CD14-positive monocyte (primary cell): ENCODE measurements around the gene PDLIM7. TPM values are rescaled to one million over a fixed set of nuclear protein-coding genes. Genes with fewer than 3 reads are reported as not detected.

Experiments used
- DNase-seq, 3 donors: peaks; one replicate each; pipeline ENCODE4 v3.0.0-alpha.2; 2011 to 2022
- H2AFZ ChIP-seq: 2 replicates; pipeline ENCODE4 v1.6.0; 2012; ENCODE audit warnings: mild to moderate bottlenecking, low read depth, low read length, inconsistent platforms; ENCODE audit not compliant: insufficient read depth, poor library complexity, severe bottlenecking
- H3K27ac ChIP-seq, 2 donors: 1 replicate in 1 of 2; 2 replicates in 1 of 2; pipeline ENCODE4 v1.5.1; 2012 to 2013; ENCODE audit warnings: low read length in 2 of 2, control low read depth in 1 of 2, inconsistent platforms in 1 of 2, low read depth in 1 of 2, mild to moderate bottlenecking in 1 of 2
- H3K27me3 ChIP-seq, 2 donors: one replicate each; pipeline versions ENCODE4 v1.6.0 to v1.6.1; 2011 to 2013; ENCODE audit warnings: low read length in 2 of 2; ENCODE audit not compliant: control insufficient read depth in 2 of 2, insufficient read depth in 2 of 2
- H3K36me3 ChIP-seq, 2 donors: replicated peaks in 1 of 2; 1 replicate in 1 of 2; 2 replicates in 1 of 2; pipeline versions ENCODE4 v1.5.1 to v1.6.1; 2012 to 2013; ENCODE audit warnings: low read length in 2 of 2, control low read depth in 1 of 2, inconsistent platforms in 1 of 2, mild to moderate bottlenecking in 1 of 2; ENCODE audit not compliant: insufficient read depth in 2 of 2, control insufficient read depth in 1 of 2
- H3K4me1 ChIP-seq, 2 donors: 1 replicate in 1 of 2; 2 replicates in 1 of 2; pipeline versions ENCODE4 v1.5.1 to v1.6.1; 2012 to 2013; ENCODE audit warnings: low read length in 2 of 2, control low read depth in 1 of 2, inconsistent platforms in 1 of 2, mild to moderate bottlenecking in 1 of 2, moderate library complexity in 1 of 2; ENCODE audit not compliant: insufficient read depth in 2 of 2, control insufficient read depth in 1 of 2
- H3K4me2 ChIP-seq: replicated peaks from 2 replicates; pipeline ENCODE3; 2012; ENCODE audit warnings: low read length, moderate library complexity, mild to moderate bottlenecking; ENCODE audit not compliant: poor library complexity, severe bottlenecking; ENCODE audit errors: extremely low read depth
- H3K4me3 ChIP-seq, 3 experiments: fragments of 200-600 bp in 1 of 3; sonication (generic) in 1 of 3; replicated peaks in 1 of 3; 1 replicate in 2 of 3; 2 replicates in 1 of 3; pipeline ENCODE4 v1.5.1; 2011 to 2013; ENCODE audit warnings: low read length in 3 of 3, mild to moderate bottlenecking in 3 of 3, control low read depth in 2 of 3, low read depth in 2 of 3, inconsistent platforms in 1 of 3, moderate library complexity in 1 of 3
- H3K79me2 ChIP-seq: 2 replicates; pipeline ENCODE4 v1.6.0; 2012; ENCODE audit warnings: mild to moderate bottlenecking, control low read depth, inconsistent platforms, low read length, moderate library complexity; ENCODE audit not compliant: insufficient read depth
- H3K9ac ChIP-seq: 2 replicates; pipeline ENCODE4 v1.6.0; 2017; ENCODE audit warnings: low read length, mild to moderate bottlenecking; ENCODE audit not compliant: insufficient read depth, poor library complexity, severe bottlenecking
- H3K9me3 ChIP-seq, 2 donors: replicated peaks in 1 of 2; 1 replicate in 1 of 2; 2 replicates in 1 of 2; pipeline versions ENCODE4 v1.5.1 to v1.6.1; 2012 to 2013; ENCODE audit warnings: low read length in 2 of 2, control low read depth in 1 of 2; ENCODE audit not compliant: control insufficient read depth in 1 of 2, insufficient read depth in 1 of 2
- H4K20me1 ChIP-seq: 2 replicates; pipeline ENCODE4 v1.6.0; 2012; ENCODE audit warnings: mild to moderate bottlenecking, low read length, control low read depth, moderate library complexity; ENCODE audit not compliant: insufficient read depth
- H3K27ac Mint-ChIP-seq, 7 donors: one replicate each; pipeline ENCODE4 v1.8.0; 2020; ENCODE audit warnings: mild to moderate bottlenecking in 7 of 7, mixed read lengths in 7 of 7, moderate library complexity in 6 of 7, inconsistent platforms in 2 of 7
- H3K27me3 Mint-ChIP-seq, 3 donors: one replicate each; pipeline ENCODE4 v1.8.0; 2021 to 2022; ENCODE audit warnings: low read depth in 3 of 3, mild to moderate bottlenecking in 3 of 3, mixed read lengths in 3 of 3, moderate library complexity in 3 of 3, inconsistent platforms in 1 of 3
- H3K36me3 Mint-ChIP-seq, 2 donors: one replicate each; pipeline ENCODE4 v1.8.0; 2020; ENCODE audit warnings: mixed read lengths in 2 of 2, inconsistent platforms in 1 of 2, mild to moderate bottlenecking in 1 of 2
- H3K4me1 Mint-ChIP-seq: one replicate; pipeline ENCODE4 v1.8.0; 2020; ENCODE audit warnings: mild to moderate bottlenecking, mixed read lengths
- H3K4me3 Mint-ChIP-seq, 2 donors: one replicate each; pipeline ENCODE4 v1.8.0; 2020; ENCODE audit warnings: mild to moderate bottlenecking in 2 of 2, mixed read lengths in 2 of 2, moderate library complexity in 1 of 2
- H3K9me3 Mint-ChIP-seq, 7 donors: one replicate each; pipeline ENCODE4 v1.8.0; 2020 to 2022; ENCODE audit warnings: mixed read lengths in 7 of 7, mild to moderate bottlenecking in 6 of 7, moderate library complexity in 6 of 7, inconsistent platforms in 2 of 7
- CTCF ChIP-seq: fragments of 200-600 bp; IDR thresholded peaks from one replicate; pipeline ENCODE4 v1.8.0; 2022; ENCODE audit warnings: antibody characterized with exemption, mild to moderate bottlenecking
- WGBS: methylation state at CpG from one replicate; pipeline ENCODE4 v1.1.5; 2013; ENCODE audit warnings: missing lambda C conversion rate; ENCODE audit not compliant: insufficient coverage; 5-methylcytosine and 5-hydroxymethylcytosine counted together
- intact Hi-C, 2 donors: fragments of 100-400 bp; cut with micrococcal nuclease; formaldehyde crosslinking; loops; one replicate each; pipeline versions ENCODE4 v1.15.0 to v1.15.1; 2023
- polyA plus RNA-seq, 3 donors: library from polyadenylated mRNA; depleted of rRNA in 1 of 3; unstranded in 2 of 3; stranded (reverse) in 1 of 3; fragments of 300-500 nt in 2 of 3; fragments of >200 nt in 1 of 3; fragmentation: Illumina TruSeq in 2 of 3; gene quantifications; 1 replicate in 2 of 3; 2 replicates in 1 of 3; pipeline ENCODE4 v1.2.3, GENCODE V29; 2012 to 2021

PDLIM7 gene
- polyA plus RNA-seq, 3 donors: 21.6 to 126 (median 27.2) TPM

- Histone ChIP-seq H2AFZ (no peak overlapping the region), H3K4me1 (peaks cover 38 to 57% of the 10 kb centered on the region in 2 donors), H3K36me3 (peaks cover 35% of the 10 kb centered on the region in 2 donors), H3K9me3 (no peaks in the 10 kb centered on the region), H3K79me2 (no peaks in the 10 kb centered on the region), H3K9ac (no peak overlapping the region), H3K4me3 (peak overlapping the region in 1 of 3 experiments; percentile 73), H4K20me1 (peaks cover 75% of the 10 kb centered on the region), H3K4me2 (peak overlapping the region; percentile 86), H3K27me3 (peaks cover 0 to 27% of the 10 kb centered on the region in 2 donors), H3K27ac (no peak overlapping the region)
- H3K27me3 Mint-ChIP-seq: peaks cover 24 to 39% (median 30%) of the 10 kb centered on the region in 3 donors
- H3K4me1 Mint-ChIP-seq: peaks cover 41% of the 10 kb centered on the region
- DNase-seq: no peak
- no peak for TF ChIP-seq CTCF
- intact Hi-C loops: loop anchor here in 1 of 2 donors (2.0 kb wide), 1 partner anchor 14 kb away; no protein-coding TSS in a partner anchor
- H3K36me3 Mint-ChIP-seq: peaks cover 30 to 32% of the 10 kb centered on the region in 2 donors
- peak overlapping the region; percentile 45 to 73 for H3K4me3 Mint-ChIP-seq
- peaks cover 0 to 3% (median 0%) of the 10 kb centered on the region in 7 donors for H3K9me3 Mint-ChIP-seq
- peak overlapping the region in 6 of 7 donors; percentile 42 to 79 (median 54) for H3K27ac Mint-ChIP-seq
- 57% methylated on average over 5 of the region's 10 CpGs for WGBS
These were observed 52.1 kb downstream of the PDLIM7 start for GRCh38 chr5:177445052-177445916.

GRCh38 chr5:177444106-177445051, 53.0 kb downstream of the PDLIM7 start:
- Histone ChIP-seq H3K4me2 (no peak overlapping the region), H3K27me3 (peaks cover 0 to 18% of the 10 kb centered on the region in 2 donors), H4K20me1 (peaks cover 84% of the 10 kb centered on the region), H3K36me3 (peaks cover 42 to 45% of the 10 kb centered on the region in 2 donors), H2AFZ (no peak overlapping the region), H3K27ac (no peak overlapping the region), H3K9ac (no peak overlapping the region), H3K9me3 (no peaks in the 10 kb centered on the region), H3K79me2 (no peaks in the 10 kb centered on the region), H3K4me1 (peaks cover 38 to 57% of the 10 kb centered on the region in 2 donors), H3K4me3 (no peak overlapping the region)
- Mint-ChIP-seq H3K9me3 (peaks cover 0 to 3% (median 0%) of the 10 kb centered on the region in 7 donors), H3K27me3 (peaks cover 18 to 30% (median 23%) of the 10 kb centered on the region in 3 donors), H3K36me3 (peaks cover 39 to 41% of the 10 kb centered on the region in 2 donors), H3K4me1 (peaks cover 41% of the 10 kb centered on the region), H3K4me3 (no peak overlapping the region), H3K27ac (peak overlapping the region in 4 of 7 donors; percentile 18 to 79 (median 73))
- 84% methylated on average over 5 of the region's 7 CpGs for WGBS
- intact Hi-C loops: loop anchor here in 1 of 2 donors (2.0 kb wide), 1 partner anchor 14 kb away; no protein-coding TSS in a partner anchor
- DNase-seq: no peak
- no peak for TF ChIP-seq CTCF
